Calu3 (cell line): ENCODE results near the gene FYN. TPM values are rescaled to one million over a fixed set of nuclear protein-coding genes. Genes with fewer than 3 reads are reported as not detected.

Experiments
- BruUV-seq: library from RNA; stranded (reverse); fragments of 400-500 nt; replicated peaks from 2 replicates; lab custom pipeline; 2021; lab: Mats Ljungman, UMichigan
- CTCF ChIA-PET: fragments of 300-600 bp; sonication (Branson Sonifier 250); formaldehyde crosslinking; loops from one replicate; lab custom pipeline; 2022; ENCODE audit warnings: antibody characterized with exemption; lab: Charles Lee
- DNase-seq: peaks from one replicate; pipeline ENCODE4 v3.0.0; 2022
- H3K27ac Mint-ChIP-seq: one replicate; pipeline ENCODE4 v1.8.0; 2022; ENCODE audit warnings: mixed read lengths; ENCODE audit not compliant: unreplicated experiment
- H3K27me3 Mint-ChIP-seq: one replicate; pipeline ENCODE4 v1.8.0; 2022; ENCODE audit warnings: mixed read lengths; ENCODE audit not compliant: unreplicated experiment
- H3K36me3 Mint-ChIP-seq: one replicate; pipeline ENCODE4 v1.8.0; 2022; ENCODE audit warnings: mild to moderate bottlenecking, moderate library complexity, mixed read lengths; ENCODE audit not compliant: insufficient read depth, unreplicated experiment
- H3K4me1 Mint-ChIP-seq: one replicate; pipeline ENCODE4 v1.8.0; 2022; ENCODE audit warnings: mild to moderate bottlenecking, low read depth, mixed read lengths; ENCODE audit not compliant: unreplicated experiment
- H3K4me3 Mint-ChIP-seq: one replicate; pipeline ENCODE4 v1.8.0; 2022; ENCODE audit warnings: mild to moderate bottlenecking, low read depth, moderate library complexity, mixed read lengths; ENCODE audit not compliant: unreplicated experiment
- H3K9me3 Mint-ChIP-seq: one replicate; pipeline ENCODE4 v1.8.0; 2022; ENCODE audit warnings: low read depth, mixed read lengths; ENCODE audit not compliant: unreplicated experiment
- intact Hi-C: fragments of 100-400 bp; cut with micrococcal nuclease; formaldehyde crosslinking; loops from one replicate; pipeline ENCODE4 v1.10.0; 2022; ENCODE audit not compliant: unreplicated experiment
- total RNA-seq: library from RNA; stranded (reverse); gene quantifications from 2 replicates; pipeline ENCODE4 v1.2.3, GENCODE V29; 2022
- TF ChIP-seq, protein P1 (sequence below): fragments of 200-600 bp; IDR thresholded peaks from one replicate; pipeline ENCODE4 v1.8.0; 2022; ENCODE audit warnings: antibody characterized with exemption; ENCODE audit not compliant: unreplicated experiment

The FYN gene
- total RNA-seq, 1 experiment from 2014 or later: 61.0 TPM

GRCh38 chr6:111804627-111805235 lies 68.5 kb downstream of the FYN start:
- Mint-ChIP-seq H3K9me3 (no peaks in the 10 kb centered on the region), H3K4me3 (no peak overlapping the region), H3K27ac (no peak overlapping the region), H3K4me1 (peaks cover 30% of the 10 kb centered on the region), H3K36me3 (no peaks in the 10 kb centered on the region), H3K27me3 (no peaks in the 10 kb centered on the region)
- DNase-seq: no peak
- TF ChIP-seq, protein P1, sequence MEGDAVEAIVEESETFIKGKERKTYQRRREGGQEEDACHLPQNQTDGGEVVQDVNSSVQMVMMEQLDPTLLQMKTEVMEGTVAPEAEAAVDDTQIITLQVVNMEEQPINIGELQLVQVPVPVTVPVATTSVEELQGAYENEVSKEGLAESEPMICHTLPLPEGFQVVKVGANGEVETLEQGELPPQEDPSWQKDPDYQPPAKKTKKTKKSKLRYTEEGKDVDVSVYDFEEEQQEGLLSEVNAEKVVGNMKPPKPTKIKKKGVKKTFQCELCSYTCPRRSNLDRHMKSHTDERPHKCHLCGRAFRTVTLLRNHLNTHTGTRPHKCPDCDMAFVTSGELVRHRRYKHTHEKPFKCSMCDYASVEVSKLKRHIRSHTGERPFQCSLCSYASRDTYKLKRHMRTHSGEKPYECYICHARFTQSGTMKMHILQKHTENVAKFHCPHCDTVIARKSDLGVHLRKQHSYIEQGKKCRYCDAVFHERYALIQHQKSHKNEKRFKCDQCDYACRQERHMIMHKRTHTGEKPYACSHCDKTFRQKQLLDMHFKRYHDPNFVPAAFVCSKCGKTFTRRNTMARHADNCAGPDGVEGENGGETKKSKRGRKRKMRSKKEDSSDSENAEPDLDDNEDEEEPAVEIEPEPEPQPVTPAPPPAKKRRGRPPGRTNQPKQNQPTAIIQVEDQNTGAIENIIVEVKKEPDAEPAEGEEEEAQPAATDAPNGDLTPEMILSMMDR: no peak
- intact Hi-C loops: no loop called here
- no TSS peak for BruUV-seq
- CTCF ChIA-PET: interaction anchor here (2.0 kb wide), 1 partner anchor 19 kb away, joined by 5 read pairs; no protein-coding TSS in a partner anchor

- Mint-ChIP-seq H3K4me3 (no peak overlapping the region), H3K4me1 (peaks cover 30% of the 10 kb centered on the region), H3K36me3 (no peaks in the 10 kb centered on the region), H3K9me3 (no peaks in the 10 kb centered on the region), H3K27me3 (no peaks in the 10 kb centered on the region), H3K27ac (no peak overlapping the region)
- TF ChIP-seq, protein P1: no peak
- no peak for DNase-seq
- BruUV-seq: no TSS peak
- CTCF ChIA-PET: no interaction called here
- intact Hi-C loops: no loop called here
Observed at GRCh38 chr6:111803804-111804203, 69.4 kb downstream of the FYN start.

- TF ChIP-seq, protein P1: no peak
- DNase-seq: no peak
- CTCF ChIA-PET: no interaction called here
- no TSS peak for BruUV-seq
- no peaks in the 10 kb centered on the region for H3K36me3 Mint-ChIP-seq
- no peak overlapping the region for H3K4me3 Mint-ChIP-seq
- H3K27me3 Mint-ChIP-seq: no peaks in the 10 kb centered on the region
- H3K9me3 Mint-ChIP-seq: no peaks in the 10 kb centered on the region
- intact Hi-C loops: no loop called here
- no peak overlapping the region for H3K27ac Mint-ChIP-seq
- peaks cover 30% of the 10 kb centered on the region for H3K4me1 Mint-ChIP-seq
Observed at GRCh38 chr6:111803371-111803770, 69.9 kb downstream of the FYN start.

DNA sequence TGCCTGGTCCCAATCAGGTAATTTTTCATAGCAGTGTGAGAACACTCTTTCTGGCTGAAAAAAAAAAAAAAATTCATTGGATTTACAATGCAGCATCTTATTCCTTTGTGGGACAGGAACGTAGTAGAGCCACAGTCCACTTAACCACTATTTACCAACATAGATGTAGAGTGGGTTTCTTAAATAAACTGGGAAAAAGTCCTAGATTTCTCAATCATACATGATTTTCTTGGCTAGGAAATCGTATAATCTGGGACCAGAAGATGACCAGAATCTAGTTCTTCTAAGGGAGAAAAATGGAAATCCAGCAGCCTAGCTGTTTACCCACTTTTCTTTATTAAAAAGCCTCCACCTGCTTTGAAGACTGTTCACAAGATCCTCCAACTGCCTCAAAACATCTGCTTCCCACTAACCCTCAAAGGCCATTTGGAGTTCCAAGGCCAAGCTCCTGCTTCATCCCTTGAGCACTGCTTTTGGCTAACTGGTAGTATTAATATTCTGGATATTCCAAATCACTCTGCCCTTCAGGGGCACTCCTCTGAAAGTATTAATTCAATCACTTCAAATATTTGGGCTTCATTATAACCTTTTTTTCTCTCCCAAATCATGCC lies 70.4 kb downstream of the FYN start:
- Mint-ChIP-seq H3K27ac (no peak overlapping the region), H3K9me3 (no peaks in the 10 kb centered on the region), H3K4me1 (peaks cover 30% of the 10 kb centered on the region), H3K4me3 (no peak overlapping the region), H3K36me3 (no peaks in the 10 kb centered on the region), H3K27me3 (no peaks in the 10 kb centered on the region)
- TF ChIP-seq, protein P1: no peak
- no peak for DNase-seq
- intact Hi-C loops: no loop called here
- CTCF ChIA-PET: no interaction called here
- no TSS peak for BruUV-seq
